ENCODE measurements around the gene CNGB1.

Gene CNGB1

DNA sequence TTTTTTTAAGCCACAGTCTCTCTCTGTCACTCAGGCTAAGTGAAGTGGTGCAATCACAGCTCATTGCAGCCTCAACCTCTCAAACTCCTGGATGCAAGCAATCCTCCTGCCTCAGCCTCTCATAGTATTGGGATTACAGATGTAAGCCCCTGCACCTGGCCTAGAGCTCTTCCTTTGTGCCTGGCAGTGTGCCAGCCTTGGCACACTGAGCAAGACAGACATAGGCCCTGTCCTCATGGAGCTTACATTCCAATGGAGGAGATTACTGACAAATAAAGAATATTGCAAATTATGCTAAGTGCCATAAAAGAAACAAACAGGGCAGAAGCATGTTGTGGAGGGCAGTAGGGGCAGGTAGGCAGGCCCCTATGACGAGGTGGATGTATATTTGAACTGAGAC, 920 bp upstream of the CNGB1 start:
- no peak for DNase-seq

DNA sequence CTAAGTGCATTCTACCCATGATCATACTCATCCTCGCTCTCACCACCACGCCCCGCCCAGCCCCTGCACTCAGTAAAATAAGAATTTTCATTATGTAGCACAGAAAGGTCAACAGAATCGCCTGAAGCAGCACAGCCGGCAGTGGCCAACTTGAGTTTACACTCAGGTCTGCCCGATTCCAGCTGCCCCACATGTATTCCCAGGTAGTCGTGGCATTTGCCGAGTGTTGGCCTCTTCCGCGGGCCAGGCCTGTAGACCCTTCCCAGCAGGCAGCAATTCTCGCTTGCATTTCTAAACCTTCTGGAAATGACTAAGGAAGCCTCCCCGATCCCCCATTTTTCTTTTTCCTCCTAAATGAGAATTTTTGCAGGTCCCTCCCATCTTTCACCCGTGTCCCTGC, 609 bp downstream of the CNGB1 start:
- no peak for DNase-seq

DNA sequence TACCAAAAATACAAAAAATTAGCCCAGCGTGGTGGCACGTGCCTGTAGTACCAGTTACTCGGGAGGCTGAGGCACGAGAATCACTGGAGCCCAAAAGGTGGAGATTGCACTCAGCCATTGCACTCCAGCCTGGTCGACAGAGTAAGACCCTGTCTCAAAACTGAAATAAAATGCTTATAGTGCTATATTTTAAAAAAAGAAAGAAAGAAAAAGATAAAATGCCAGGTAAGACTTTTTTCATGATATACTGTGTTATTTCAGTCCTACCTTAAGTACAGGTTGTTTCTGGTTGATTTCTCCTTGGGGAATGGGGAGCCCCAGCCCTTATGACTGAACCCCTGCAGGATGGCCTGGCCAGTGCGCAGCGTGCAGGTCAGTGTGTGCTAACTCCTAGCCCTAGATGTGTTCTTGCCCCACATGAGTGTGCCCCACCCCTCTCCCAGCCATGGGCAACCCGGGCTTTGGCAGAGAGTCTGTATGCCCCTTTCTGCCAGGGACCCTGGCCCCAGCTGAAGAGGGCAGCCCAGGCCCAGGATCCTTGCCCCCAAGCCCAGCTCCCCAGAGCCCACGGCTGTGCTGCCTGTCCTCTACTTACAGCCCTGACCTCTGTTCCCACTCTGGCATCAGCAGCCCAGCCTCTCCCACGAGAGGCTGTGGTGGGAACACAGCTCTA, 1.3 kb downstream of the CNGB1 start:
- no peak for DNase-seq

DNA sequence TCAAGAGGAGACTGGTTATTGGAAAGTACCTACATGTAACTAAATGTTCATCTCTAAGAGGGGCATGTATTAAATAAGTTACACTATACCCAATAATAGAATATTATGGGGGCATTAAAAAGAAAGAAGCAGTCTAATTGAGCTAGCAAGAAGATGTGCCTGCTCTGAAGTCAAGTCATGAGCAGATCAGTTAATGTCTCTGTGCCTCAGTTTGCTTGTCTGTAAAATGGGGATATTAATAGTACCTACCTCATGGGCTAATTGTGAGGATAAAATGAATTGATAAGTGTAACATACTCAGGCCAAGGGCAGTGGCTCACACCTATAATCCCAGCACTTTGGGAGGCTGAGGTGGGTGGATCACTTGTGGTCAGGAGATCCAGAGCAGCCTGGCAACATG, 3.0 kb downstream of the CNGB1 start:
- DNase-seq, result no peak

DNA sequence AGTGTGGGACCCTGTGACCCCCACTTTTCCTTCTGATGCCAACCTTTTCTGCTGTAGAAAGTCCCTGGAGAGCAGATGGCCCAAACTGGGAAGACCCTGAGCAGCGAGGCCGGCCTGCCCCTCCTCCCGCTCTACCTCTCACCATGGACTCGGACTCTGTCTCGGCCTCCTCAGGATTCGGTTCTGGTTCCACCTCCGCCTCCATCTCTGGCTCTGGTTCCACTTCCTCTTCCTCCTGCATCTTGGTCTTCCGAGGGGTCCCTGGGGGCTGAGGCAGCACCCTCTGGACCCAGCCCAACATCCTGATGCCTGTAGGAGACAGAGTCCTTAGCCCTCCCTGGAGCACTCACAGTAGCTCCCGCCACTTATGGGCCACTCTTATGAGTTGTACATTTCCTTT, 3.9 kb downstream of the CNGB1 start:
- DNase-seq, result no peak

- no peak for DNase-seq
These were observed 4.6 kb downstream of the CNGB1 start for GRCh38 chr16:57966204-57966771.

- no peak for DNase-seq
These were observed 6.7 kb downstream of the CNGB1 start for GRCh38 chr16:57964157-57964700.

- no peak for DNase-seq
These were observed 8.2 kb downstream of the CNGB1 start for GRCh38 chr16:57962756-57963155.

GRCh38 chr16:57962046-57962445, 8.9 kb downstream of the CNGB1 start:
- no peak for DNase-seq

GRCh38 chr16:57961538-57961937, 9.4 kb downstream of the CNGB1 start:
- no peak for DNase-seq

GRCh38 chr16:57960826-57961472, 10.0 kb downstream of the CNGB1 start:
- no peak for DNase-seq

- DNase-seq, result no peak
These were observed 10.6 kb downstream of the CNGB1 start for GRCh38 chr16:57960310-57960709.

DNA sequence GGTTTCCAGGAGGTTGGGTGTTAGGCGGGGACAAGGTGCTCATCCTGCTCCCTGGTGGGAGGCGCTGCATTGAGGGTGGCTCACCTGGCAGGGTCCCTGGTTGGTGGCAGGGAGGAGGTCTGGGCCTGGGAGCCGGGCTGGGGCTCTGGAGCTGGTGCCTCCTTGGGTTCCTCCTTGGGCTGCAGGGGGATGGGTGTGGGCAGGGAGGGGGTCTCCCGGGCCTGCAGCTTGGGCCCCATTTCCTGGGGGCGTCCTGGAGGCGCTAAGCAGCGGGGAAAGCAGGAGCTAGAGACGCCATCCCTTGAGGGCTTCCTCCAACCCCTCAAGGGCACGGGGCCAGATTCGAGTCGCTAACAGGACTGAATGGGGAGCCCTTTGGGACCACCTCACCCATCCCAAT, 11.1 kb downstream of the CNGB1 start:
- no peak for DNase-seq

- no peak for DNase-seq
These were observed 11.8 kb downstream of the CNGB1 start for GRCh38 chr16:57959121-57959520.

DNA sequence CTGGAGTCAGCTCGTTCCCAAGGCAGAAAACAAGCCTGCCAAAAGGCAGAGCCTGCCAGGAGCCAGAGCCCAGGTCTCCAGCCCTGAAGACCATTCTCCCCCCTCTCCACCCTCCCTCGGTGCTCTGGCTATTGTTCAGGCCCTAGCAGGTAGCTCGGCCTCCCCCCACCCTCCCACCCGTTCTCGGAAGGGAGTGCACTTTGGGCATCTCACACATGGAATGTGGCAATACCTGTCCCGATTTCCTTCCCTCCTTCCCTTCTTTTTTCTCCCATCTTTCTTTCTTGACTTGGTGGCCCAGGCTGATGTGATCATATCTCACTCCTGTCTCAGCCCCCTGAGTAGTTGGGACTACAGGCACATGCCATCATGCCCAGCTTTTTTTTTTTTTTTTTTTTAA, 12.4 kb downstream of the CNGB1 start:
- no peak for DNase-seq

DNA sequence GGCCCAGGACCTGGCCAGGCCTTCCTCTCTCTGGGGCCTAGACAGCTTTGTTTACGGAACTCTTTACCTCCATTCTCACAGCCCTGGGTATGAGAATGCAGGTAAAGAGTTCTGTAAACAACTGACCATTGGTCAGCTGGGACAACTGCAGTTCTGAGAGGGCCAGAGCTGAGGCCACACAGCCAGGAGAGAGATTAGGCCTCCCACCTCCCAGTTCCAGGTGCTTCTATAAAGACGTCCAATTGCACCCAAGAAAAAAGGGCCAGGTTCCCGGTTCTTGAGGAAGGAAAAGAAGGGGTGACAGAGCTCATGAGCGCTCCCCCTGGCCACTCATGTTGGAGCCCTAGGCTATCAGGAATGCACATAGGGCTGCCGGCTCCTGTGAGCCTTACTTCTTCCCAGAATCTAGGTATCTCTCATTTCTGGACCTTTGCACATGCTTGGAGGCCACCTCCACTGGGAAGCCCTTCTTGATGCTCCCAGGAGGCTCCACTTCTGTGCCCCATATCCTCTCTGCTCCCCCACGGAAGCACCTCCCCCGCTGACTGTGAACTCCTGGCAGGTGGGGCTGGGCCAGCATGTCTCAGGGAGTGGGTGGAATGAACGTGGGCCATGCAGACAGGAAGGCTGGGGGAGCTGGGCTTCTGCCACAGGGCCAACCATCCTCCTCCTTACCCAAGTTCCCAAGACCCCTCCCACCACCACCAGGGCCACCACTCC, 13.1 kb downstream of the CNGB1 start:
- no peak for DNase-seq

- no peak for DNase-seq
These were observed 13.8 kb downstream of the CNGB1 start for GRCh38 chr16:57956924-57957672.

DNA sequence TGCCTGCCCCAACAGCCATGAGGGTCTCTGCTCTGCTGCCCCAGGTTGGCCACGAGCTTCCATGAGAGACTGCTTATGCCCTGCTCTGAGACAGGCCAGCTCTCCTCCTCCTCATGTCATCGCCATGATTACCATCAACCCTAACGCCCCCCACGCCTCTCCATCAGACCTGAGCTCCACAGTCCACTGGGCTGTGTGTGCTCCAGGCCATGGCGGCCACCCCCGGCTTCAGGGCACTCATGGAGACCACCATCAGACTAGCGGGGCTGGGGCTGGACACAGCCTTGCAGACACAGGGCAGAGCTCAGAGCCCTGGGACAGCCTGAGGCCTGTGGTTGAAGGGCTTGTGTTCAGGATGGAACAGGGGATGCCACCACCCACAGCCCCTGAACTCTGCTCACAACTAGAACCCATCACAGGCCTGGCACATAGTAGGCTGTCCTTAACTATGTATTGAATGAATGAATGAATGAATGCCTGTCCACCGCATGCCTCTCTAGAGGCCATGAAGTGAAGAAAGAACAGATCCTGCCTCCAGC, 14.6 kb downstream of the CNGB1 start:
- no peak for DNase-seq

DNA sequence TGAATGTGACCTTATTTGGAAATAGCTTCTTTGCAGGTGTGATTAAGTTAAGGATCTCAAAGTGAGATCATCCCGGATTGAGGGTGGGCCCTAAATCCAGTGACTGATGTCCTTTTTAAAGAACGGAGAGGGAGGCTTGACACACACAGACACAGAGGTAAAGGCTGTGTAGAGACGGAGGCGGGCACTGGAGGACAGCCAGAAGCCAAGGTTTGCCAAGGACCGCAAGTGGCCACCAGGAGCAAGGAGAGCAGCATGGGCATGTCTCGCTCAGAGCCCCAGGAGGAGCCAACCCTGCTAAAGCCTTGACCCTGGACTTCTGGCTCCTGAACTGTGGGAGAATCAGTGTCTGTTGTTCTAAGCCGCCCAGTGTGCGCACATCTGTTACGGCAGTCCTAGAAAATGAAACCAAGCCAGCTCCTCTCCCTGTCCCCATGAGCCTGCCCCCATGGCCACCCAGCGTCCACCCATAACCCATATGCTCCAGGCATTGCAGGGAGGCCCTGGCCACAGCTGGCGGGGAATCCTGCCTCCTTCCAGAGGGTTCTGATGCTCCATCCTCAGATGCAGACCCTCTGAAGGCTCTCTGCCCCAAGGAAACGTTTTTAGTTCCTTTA, 15.2 kb downstream of the CNGB1 start:
- DNase-seq, result no peak

DNA sequence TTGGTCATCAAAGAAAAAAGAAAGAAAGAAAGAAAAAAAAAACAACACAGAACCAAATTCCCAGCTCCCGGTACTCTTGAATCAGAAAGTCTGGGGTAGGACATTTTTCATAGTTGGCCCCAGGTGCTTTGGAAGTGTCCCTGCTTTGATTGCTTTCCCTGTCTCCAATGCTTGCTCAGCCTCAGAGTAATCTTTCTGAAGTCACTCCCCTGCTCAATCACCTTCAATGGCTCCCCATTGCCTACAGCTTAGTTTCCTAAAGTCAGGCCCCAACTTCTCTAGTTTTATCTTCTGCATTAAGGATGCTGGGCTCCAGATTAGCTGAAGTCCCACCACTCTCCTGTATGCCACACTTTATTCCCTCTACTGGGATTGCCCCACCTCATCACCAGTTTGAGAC, 17.1 kb downstream of the CNGB1 start:
- no peak for DNase-seq

DNA sequence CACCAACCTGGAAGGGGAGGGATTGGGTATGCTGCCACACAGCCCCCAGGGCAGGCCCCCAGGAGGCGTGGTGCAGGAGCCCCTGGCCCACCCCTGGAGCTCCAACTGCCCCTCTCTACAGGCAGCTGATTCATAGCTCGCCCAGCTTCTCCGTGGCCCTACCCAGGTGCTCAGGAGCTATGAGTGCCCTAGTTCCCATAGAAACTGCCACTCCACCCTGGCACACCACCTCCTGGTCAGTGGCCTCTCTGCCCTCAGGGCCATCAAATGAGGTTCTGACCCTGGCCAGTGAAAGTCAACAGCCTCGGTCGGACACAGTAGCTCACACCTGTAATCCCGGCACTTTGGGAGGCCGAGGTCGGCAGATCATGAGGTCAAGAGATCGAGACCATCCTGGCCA, 18.0 kb downstream of the CNGB1 start:
- no peak for DNase-seq
